HEK293 (cell line): ENCODE data around the gene LMNTD2.
A peak's percentile ranks its signal among the peaks of the same experiment; 100 is the strongest.

ENCODE experiments used
- EGR2 ChIP-seq: fragments of 450-650 bp; formaldehyde crosslinking; IDR thresholded peaks from 2 replicates; pipeline ENCODE4 v1.5.1; 2016; ENCODE audit warnings: low read depth, missing biosample characterization, missing genetic modification characterization
- GLIS1 ChIP-seq: fragments of 450-650 bp; formaldehyde crosslinking; IDR thresholded peaks from 2 replicates; pipeline ENCODE4 v1.5.1; 2016; ENCODE audit warnings: missing biosample characterization, missing genetic modification characterization
- GLIS2 ChIP-seq: fragments of 450-650 bp; formaldehyde crosslinking; IDR thresholded peaks from 2 replicates; pipeline ENCODE4 v1.5.1; 2016; ENCODE audit warnings: missing biosample characterization, missing genetic modification characterization
- KLF1 ChIP-seq: fragments of 450-650 bp; formaldehyde crosslinking; IDR thresholded peaks from 2 replicates; pipeline ENCODE4 v1.5.1; 2016; ENCODE audit warnings: missing biosample characterization, missing genetic modification characterization
- KLF17 ChIP-seq: fragments of 450-650 bp; formaldehyde crosslinking; IDR thresholded peaks from 2 replicates; pipeline ENCODE4 v1.5.1; 2016; ENCODE audit warnings: missing biosample characterization, missing genetic modification characterization
- KLF7 ChIP-seq: fragments of 450-650 bp; formaldehyde crosslinking; IDR thresholded peaks from 2 replicates; pipeline ENCODE4 v1.5.1; 2016; ENCODE audit warnings: missing biosample characterization, missing genetic modification characterization, borderline replicate concordance
- PRDM2 ChIP-seq: fragments of 450-650 bp; formaldehyde crosslinking; IDR thresholded peaks from 2 replicates; pipeline ENCODE4 v1.5.1; 2016; ENCODE audit warnings: missing biosample characterization, missing genetic modification characterization, borderline replicate concordance
- SCRT1 ChIP-seq: fragments of 450-650 bp; formaldehyde crosslinking; IDR thresholded peaks from 2 replicates; pipeline ENCODE4 v1.5.1; 2016; ENCODE audit warnings: missing biosample characterization, missing genetic modification characterization, borderline replicate concordance
- SP3 ChIP-seq: fragments of 450-650 bp; formaldehyde crosslinking; IDR thresholded peaks from 2 replicates; pipeline ENCODE4 v1.5.1; 2016; ENCODE audit warnings: missing biosample characterization, missing genetic modification characterization
- TRIM28 ChIP-seq: IDR thresholded peaks from 2 replicates; pipeline ENCODE4 v1.6.1; 2011; ENCODE audit warnings: low read length, control low read depth, borderline replicate concordance
- ZBTB49 ChIP-seq: fragments of 450-650 bp; formaldehyde crosslinking; IDR thresholded peaks from 2 replicates; pipeline ENCODE4 v1.5.1; 2016; ENCODE audit warnings: missing biosample characterization, missing genetic modification characterization, low read depth
- ZBTB8A ChIP-seq: fragments of 450-650 bp; formaldehyde crosslinking; IDR thresholded peaks from 2 replicates; pipeline ENCODE4 v1.5.1; 2016; ENCODE audit warnings: missing biosample characterization, missing genetic modification characterization
- ZIC2 ChIP-seq: fragments of 450-650 bp; formaldehyde crosslinking; IDR thresholded peaks from 2 replicates; pipeline ENCODE4 v1.5.1; 2016; ENCODE audit warnings: missing biosample characterization, missing genetic modification characterization
- ZNF112 ChIP-seq: fragments of 450-650 bp; formaldehyde crosslinking; IDR thresholded peaks from 2 replicates; pipeline ENCODE4 v1.5.0; 2017; ENCODE audit warnings: missing biosample characterization, missing genetic modification characterization
- ZNF202 ChIP-seq: fragments of 450-650 bp; formaldehyde crosslinking; IDR thresholded peaks from 2 replicates; pipeline ENCODE4 v1.5.1; 2016; ENCODE audit warnings: missing biosample characterization, missing genetic modification characterization, borderline replicate concordance
- ZNF324 ChIP-seq: fragments of 450-650 bp; formaldehyde crosslinking; IDR thresholded peaks from 2 replicates; pipeline ENCODE4 v1.5.1; 2016; ENCODE audit warnings: missing biosample characterization, missing genetic modification characterization
- ZNF501 ChIP-seq: fragments of 450-650 bp; formaldehyde crosslinking; IDR thresholded peaks from 2 replicates; pipeline ENCODE4 v1.5.1; 2016; ENCODE audit warnings: missing biosample characterization, missing genetic modification characterization
- ZNF530 ChIP-seq: fragments of 450-650 bp; formaldehyde crosslinking; IDR thresholded peaks from 2 replicates; pipeline ENCODE4 v1.5.1; 2016; ENCODE audit warnings: low read depth, missing biosample characterization, missing genetic modification characterization
- ZNF596 ChIP-seq: fragments of 450-650 bp; IDR thresholded peaks from 2 replicates; pipeline ENCODE4 v1.5.0; 2018; ENCODE audit warnings: missing biosample characterization, mild to moderate bottlenecking, missing genetic modification characterization, moderate library complexity
- ZNF600 ChIP-seq: fragments of 450-650 bp; formaldehyde crosslinking; IDR thresholded peaks from 2 replicates; pipeline ENCODE4 v1.5.1; 2016; ENCODE audit warnings: missing biosample characterization, missing genetic modification characterization
- ZNF639 ChIP-seq: fragments of 450-650 bp; formaldehyde crosslinking; IDR thresholded peaks from 2 replicates; pipeline ENCODE4 v1.5.1; 2016; ENCODE audit warnings: missing biosample characterization, missing genetic modification characterization
- ZNF704 ChIP-seq: fragments of 450-650 bp; formaldehyde crosslinking; IDR thresholded peaks from 2 replicates; pipeline ENCODE4 v1.5.1; 2016; ENCODE audit warnings: missing biosample characterization, missing genetic modification characterization
- ZNF768 ChIP-seq: fragments of 450-650 bp; formaldehyde crosslinking; IDR thresholded peaks from 2 replicates; pipeline ENCODE4 v1.5.1; 2018; ENCODE audit warnings: missing biosample characterization, mild to moderate bottlenecking, missing genetic modification characterization
- ZNF776 ChIP-seq: fragments of 450-650 bp; formaldehyde crosslinking; IDR thresholded peaks from 2 replicates; pipeline ENCODE4 v1.5.0; 2017; ENCODE audit warnings: missing biosample characterization, missing genetic modification characterization, borderline replicate concordance
- ZSCAN23 ChIP-seq: fragments of 450-650 bp; formaldehyde crosslinking; IDR thresholded peaks from 2 replicates; pipeline ENCODE4 v1.5.1; 2016; ENCODE audit warnings: missing biosample characterization, missing genetic modification characterization
- ZXDB ChIP-seq: fragments of 450-650 bp; formaldehyde crosslinking; IDR thresholded peaks from 2 replicates; pipeline ENCODE4 v1.5.1; 2016; ENCODE audit warnings: missing biosample characterization, missing genetic modification characterization

Gene LMNTD2

GRCh38 chr11:567629-568292 is 7.2 kb upstream of the LMNTD2 start (continued):
- TF ChIP-seq PRDM2 (tag by site-specific recombination) (no peak), ZBTB49 (tag by site-specific recombination) (no peak), ZNF324 (tag by site-specific recombination) (no peak), ZNF202 (no peak), ZNF776 (tag by site-specific recombination) (no peak), EGR2 (no peak), KLF1 (tag by site-specific recombination) (peak; percentile 29; the same call in 1 of the 2 replicates), ZXDB (no peak), ZNF600 (tag by site-specific recombination) (no peak), ZNF639 (no peak), ZIC2 (tag by site-specific recombination) (0 out of 2 replicates have a peak, but pooled peaks have one; percentile 36), ZNF530 (no peak), SP3 (tag by site-specific recombination) (peak; percentile 34; the same call in 1 of the 2 replicates), ZNF768 (tag by site-specific recombination) (no peak), TRIM28 (no peak), ZBTB8A (tag by site-specific recombination) (peak; percentile 55), ZSCAN23 (tag by site-specific recombination) (no peak), GLIS2 (tag by site-specific recombination) (0 out of 2 replicates have a peak, but pooled peaks have one; percentile 53), ZNF596 (tag by site-specific recombination) (no peak), ZNF704 (no peak), KLF17 (tag by site-specific recombination) (no peak), ZNF112 (no peak), KLF7 (tag by site-specific recombination) (no peak), ZNF501 (tag by site-specific recombination) (no peak), GLIS1 (tag by site-specific recombination) (peak; percentile 24; the same call in 1 of the 2 replicates), SCRT1 (no peak)
